GM18498 (cell line): ENCODE data around the gene NCS1.

ENCODE experiments used
- ATAC-seq: cut with Tn5 transposase; IDR thresholded peaks from one replicate; pipeline ENCODE4 v1.9.1; 2021; ENCODE audit warnings: mild to moderate bottlenecking, moderate library complexity; ENCODE audit not compliant: unreplicated experiment

NCS1 gene

GRCh38 chr9:130193103-130193502 is 20.9 kb downstream of the NCS1 start:
- no peak for ATAC-seq

GRCh38 chr9:130193531-130194377 is 21.6 kb downstream of the NCS1 start:
- ATAC-seq = no peak

- ATAC-seq = no peak
Observed at GRCh38 chr9:130194378-130194932, 22.3 kb downstream of the NCS1 start.

- ATAC-seq = no peak
Observed at GRCh38 chr9:130195638-130196037, 23.4 kb downstream of the NCS1 start.

- no peak for ATAC-seq
Observed at GRCh38 chr9:130196643-130197042, 24.4 kb downstream of the NCS1 start.

- no peak for ATAC-seq
Observed at GRCh38 chr9:130197386-130197785, 25.2 kb downstream of the NCS1 start.

GRCh38 chr9:130197888-130198287 is 25.7 kb downstream of the NCS1 start:
- no peak for ATAC-seq

GRCh38 chr9:130198501-130199179 is 26.4 kb downstream of the NCS1 start:
- no peak for ATAC-seq

GRCh38 chr9:130199605-130200004 is 27.4 kb downstream of the NCS1 start:
- ATAC-seq = no peak

GRCh38 chr9:130200038-130200849 is 28.0 kb downstream of the NCS1 start:
- ATAC-seq = no peak

- ATAC-seq = no peak
Observed at GRCh38 chr9:130201399-130201873, 29.2 kb downstream of the NCS1 start.

- no peak for ATAC-seq
Observed at GRCh38 chr9:130201974-130202373, 29.8 kb downstream of the NCS1 start.

- ATAC-seq = no peak
Observed at GRCh38 chr9:130204341-130204740, 32.1 kb downstream of the NCS1 start.

- no peak for ATAC-seq
Observed at GRCh38 chr9:130204959-130205358, 32.8 kb downstream of the NCS1 start.

- no peak for ATAC-seq
Observed at GRCh38 chr9:130205912-130206311, 33.7 kb downstream of the NCS1 start.

- no peak for ATAC-seq
Observed at GRCh38 chr9:130206579-130206978, 34.4 kb downstream of the NCS1 start.

GRCh38 chr9:130207241-130207992 is 35.2 kb downstream of the NCS1 start:
- ATAC-seq = no peak

- no peak for ATAC-seq
Observed at GRCh38 chr9:130208600-130209347, 36.6 kb downstream of the NCS1 start.

- ATAC-seq = no peak
Observed at GRCh38 chr9:130209422-130209821, 37.2 kb downstream of the NCS1 start.
